ENCODE measurements around the gene POLA1.

GRCh38 chrX:25005382-25006185, 311.9 kb downstream of the POLA1 start:
- TF ChIP-seq CTCF (IDR thresholded peaks at IDR 0.05) = no peak
- TF ChIP-seq EP300 (IDR thresholded peaks at IDR 0.05) = no peak
- TF ChIP-seq POLR2A (IDR thresholded peaks at IDR 0.05) = no peak
